Chondrocyte (in vitro differentiated cells): ENCODE data around the gene GJB2. TPM values are rescaled to one million over a fixed set of nuclear protein-coding genes. Genes with fewer than 3 reads are reported as not detected.
A peak's percentile ranks its signal among the peaks of the same experiment; 100 is the strongest.

ENCODE experiments used
- DNase-seq: peaks from one replicate; pipeline ENCODE4 v3.0.0; 2021; ENCODE audit warnings: mixed read lengths, low spot score
- H3K27ac Mint-ChIP-seq: one replicate; pipeline ENCODE4 v1.8.0; 2021; ENCODE audit warnings: mild to moderate bottlenecking, moderate library complexity, mixed read lengths; ENCODE audit not compliant: unreplicated experiment
- H3K27me3 Mint-ChIP-seq: 2 replicates; pipeline ENCODE4 v1.8.0; 2021; ENCODE audit warnings: low read depth, mixed read lengths
- H3K36me3 Mint-ChIP-seq: 2 replicates; pipeline ENCODE4 v1.8.0; 2021; ENCODE audit warnings: low read depth, mixed read lengths
- H3K4me1 Mint-ChIP-seq: 2 replicates; pipeline ENCODE4 v1.8.0; 2021; ENCODE audit warnings: low read depth, mild to moderate bottlenecking, mixed read lengths
- H3K4me3 Mint-ChIP-seq: one replicate; pipeline ENCODE4 v1.8.0; 2021; ENCODE audit warnings: mild to moderate bottlenecking, moderate library complexity, mixed read lengths; ENCODE audit not compliant: unreplicated experiment
- H3K9me3 Mint-ChIP-seq: 2 replicates; pipeline ENCODE4 v1.8.0; 2021; ENCODE audit warnings: low read depth, mixed read lengths
- total RNA-seq: library from RNA; stranded (reverse); gene quantifications from 3 replicates; pipeline ENCODE4 v1.2.1, GENCODE V29; 2021
- TF ChIP-seq, protein P1 (sequence below): fragments of 200-600 bp; sonication (generic); IDR thresholded peaks from 2 replicates; pipeline ENCODE4 v1.5.0; 2021; ENCODE audit warnings: antibody characterized with exemption, mild to moderate bottlenecking, moderate library complexity

The GJB2 gene
- total RNA-seq, 1 donor from 2014 or later = not detected

DNA sequence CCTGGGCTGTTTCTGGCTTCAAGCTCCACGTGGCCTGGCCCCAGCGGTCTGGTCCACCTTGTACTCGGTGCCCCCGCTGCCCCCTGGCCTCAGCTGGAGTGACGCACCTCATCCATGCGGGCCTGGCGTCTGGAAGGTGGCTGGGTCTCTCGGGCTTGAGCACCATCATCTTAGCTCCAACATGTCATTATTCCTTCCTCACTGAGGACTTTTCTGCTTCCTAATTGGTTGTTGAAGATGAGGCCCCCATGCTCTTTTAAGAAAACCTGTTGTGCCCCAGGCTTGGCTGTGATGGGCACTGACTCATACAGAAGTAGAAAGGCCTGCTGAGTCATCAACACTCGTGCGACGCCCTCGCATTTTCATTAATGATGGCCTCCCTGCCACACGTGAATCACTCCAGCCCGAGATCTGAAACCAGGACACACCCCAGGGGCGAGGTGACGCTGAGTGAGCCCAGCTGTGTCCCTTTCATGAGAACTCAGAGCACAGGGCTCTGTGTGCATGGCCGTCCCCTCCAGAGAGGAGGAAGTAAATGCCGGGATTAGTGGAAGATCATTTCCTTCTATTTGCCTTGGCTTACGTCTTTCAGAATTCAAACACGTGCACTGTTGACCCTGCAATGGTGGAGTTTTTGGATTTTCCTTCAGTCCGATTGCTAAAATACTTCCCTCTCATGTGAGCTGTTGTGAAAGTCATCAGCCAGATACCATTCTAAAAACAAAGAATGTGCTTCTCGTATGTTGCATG lies 17.9 kb downstream of the GJB2 start:
- peaks cover 27% of the 10 kb centered on the region for H3K27me3 Mint-ChIP-seq
- no peak for DNase-seq
- TF ChIP-seq, protein P1, sequence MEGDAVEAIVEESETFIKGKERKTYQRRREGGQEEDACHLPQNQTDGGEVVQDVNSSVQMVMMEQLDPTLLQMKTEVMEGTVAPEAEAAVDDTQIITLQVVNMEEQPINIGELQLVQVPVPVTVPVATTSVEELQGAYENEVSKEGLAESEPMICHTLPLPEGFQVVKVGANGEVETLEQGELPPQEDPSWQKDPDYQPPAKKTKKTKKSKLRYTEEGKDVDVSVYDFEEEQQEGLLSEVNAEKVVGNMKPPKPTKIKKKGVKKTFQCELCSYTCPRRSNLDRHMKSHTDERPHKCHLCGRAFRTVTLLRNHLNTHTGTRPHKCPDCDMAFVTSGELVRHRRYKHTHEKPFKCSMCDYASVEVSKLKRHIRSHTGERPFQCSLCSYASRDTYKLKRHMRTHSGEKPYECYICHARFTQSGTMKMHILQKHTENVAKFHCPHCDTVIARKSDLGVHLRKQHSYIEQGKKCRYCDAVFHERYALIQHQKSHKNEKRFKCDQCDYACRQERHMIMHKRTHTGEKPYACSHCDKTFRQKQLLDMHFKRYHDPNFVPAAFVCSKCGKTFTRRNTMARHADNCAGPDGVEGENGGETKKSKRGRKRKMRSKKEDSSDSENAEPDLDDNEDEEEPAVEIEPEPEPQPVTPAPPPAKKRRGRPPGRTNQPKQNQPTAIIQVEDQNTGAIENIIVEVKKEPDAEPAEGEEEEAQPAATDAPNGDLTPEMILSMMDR = no peak
- peak overlapping the region; percentile 44 for H3K4me3 Mint-ChIP-seq
- H3K9me3 Mint-ChIP-seq = no peaks in the 10 kb centered on the region
- H3K4me1 Mint-ChIP-seq = peaks cover 10% of the 10 kb centered on the region
- no peaks in the 10 kb centered on the region for H3K36me3 Mint-ChIP-seq
- H3K27ac Mint-ChIP-seq = peak overlapping the region; percentile 88

DNA sequence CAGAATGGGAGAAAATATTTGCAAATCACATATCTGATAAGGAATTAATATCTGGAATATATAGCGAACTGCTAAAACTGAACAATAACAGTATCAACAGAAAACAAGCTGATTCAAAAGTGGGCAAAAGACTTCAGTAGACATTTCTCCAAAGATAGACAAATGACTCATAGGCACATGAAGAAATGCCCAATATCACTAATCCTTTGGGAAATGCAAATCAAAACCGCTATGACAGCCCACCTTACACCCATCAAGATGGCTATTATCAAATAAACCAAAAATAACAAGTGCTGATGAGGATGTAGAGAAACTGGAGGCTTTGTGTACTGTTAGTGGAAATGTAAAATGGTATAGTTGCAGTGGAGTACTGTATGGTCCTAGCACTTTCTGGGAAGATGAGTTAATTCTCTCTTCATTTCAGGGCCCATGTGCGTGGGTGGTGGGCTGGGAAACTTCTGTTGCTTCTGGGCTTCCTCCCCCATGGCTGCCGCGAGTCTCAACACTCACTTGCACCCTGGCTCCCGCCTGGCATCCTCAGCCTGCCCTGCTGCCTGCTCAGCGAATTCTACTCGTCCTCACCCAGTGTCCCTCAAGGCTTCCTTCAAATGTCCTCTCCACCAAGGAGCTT lies 19.5 kb downstream of the GJB2 start:
- H3K27ac Mint-ChIP-seq = no peak overlapping the region
- DNase-seq = no peak
- H3K4me3 Mint-ChIP-seq = no peak overlapping the region
- H3K4me1 Mint-ChIP-seq = peaks cover 10% of the 10 kb centered on the region
- no peaks in the 10 kb centered on the region for H3K9me3 Mint-ChIP-seq
- no peaks in the 10 kb centered on the region for H3K36me3 Mint-ChIP-seq
- TF ChIP-seq, protein P1 = no peak
- peaks cover 22% of the 10 kb centered on the region for H3K27me3 Mint-ChIP-seq

DNA sequence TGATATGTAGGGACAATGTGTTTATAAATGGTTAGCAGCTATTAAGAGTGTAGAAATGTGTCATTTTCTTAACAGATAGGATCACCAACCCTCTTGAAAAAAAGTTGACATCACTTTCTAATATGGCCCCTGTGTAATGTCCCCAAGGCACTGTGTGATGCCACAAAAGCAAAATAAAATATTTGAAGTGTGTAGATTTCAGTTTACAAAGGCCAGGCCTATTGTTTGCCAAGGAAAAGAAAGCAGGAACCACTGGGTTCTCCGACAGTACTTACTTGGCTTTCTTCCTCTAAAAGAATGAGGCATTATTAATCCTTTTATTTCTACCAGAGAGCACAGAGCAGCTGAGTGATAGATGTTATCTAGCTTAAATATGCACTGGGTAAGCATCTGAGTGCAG lies 21.4 kb downstream of the GJB2 start:
- TF ChIP-seq, protein P1 = no peak
- Mint-ChIP-seq H3K36me3 (no peaks in the 10 kb centered on the region), H3K9me3 (no peaks in the 10 kb centered on the region), H3K27me3 (peaks cover 34% of the 10 kb centered on the region), H3K4me3 (no peak overlapping the region), H3K27ac (no peak overlapping the region), H3K4me1 (peaks cover 10% of the 10 kb centered on the region)
- DNase-seq = no peak

DNA sequence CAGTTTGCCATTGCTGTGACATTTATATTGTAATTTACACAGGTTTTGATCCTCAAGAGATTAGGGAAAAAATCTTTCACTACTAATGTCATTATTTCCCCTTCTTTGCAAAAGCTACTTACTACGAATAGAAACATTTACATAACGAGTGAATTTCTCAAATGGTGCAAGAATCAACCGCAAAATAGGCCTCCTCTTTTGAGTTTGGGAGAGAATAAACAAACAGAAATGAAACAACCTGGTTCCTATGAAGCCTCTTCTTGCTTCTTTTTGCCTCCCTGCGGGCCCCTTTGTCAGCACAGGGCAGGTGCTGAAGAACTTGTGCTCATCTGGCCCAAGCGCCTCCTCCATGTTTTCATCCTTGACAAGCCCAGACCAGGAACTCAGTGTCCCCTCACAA lies 21.8 kb downstream of the GJB2 start:
- peaks cover 37% of the 10 kb centered on the region for H3K27me3 Mint-ChIP-seq
- peaks cover 10% of the 10 kb centered on the region for H3K4me1 Mint-ChIP-seq
- no peaks in the 10 kb centered on the region for H3K36me3 Mint-ChIP-seq
- H3K4me3 Mint-ChIP-seq = no peak overlapping the region
- no peak overlapping the region for H3K27ac Mint-ChIP-seq
- H3K9me3 Mint-ChIP-seq = no peaks in the 10 kb centered on the region
- no peak for DNase-seq
- TF ChIP-seq, protein P1 = no peak

DNA sequence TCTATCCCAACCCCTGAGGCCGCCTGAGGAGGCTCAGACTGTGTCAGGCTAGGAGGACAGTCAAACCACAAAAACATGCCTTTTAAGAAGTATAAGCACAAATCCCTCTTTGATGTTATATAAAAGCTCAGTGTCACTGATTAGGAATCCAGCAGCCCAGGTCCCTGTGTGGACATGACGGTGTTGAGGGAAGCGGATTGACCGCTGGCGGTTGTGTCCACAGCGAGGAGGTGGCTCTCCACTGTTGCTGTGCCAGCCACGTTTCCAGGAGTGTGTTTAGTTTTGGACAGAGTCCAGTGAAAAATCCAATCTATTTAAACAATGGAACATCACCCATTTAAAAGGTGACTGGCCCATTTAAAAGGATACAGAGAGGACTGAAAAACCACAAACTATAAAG lies 24.3 kb downstream of the GJB2 start:
- no peak for DNase-seq
- Mint-ChIP-seq H3K27ac (no peak overlapping the region), H3K4me3 (no peak overlapping the region), H3K36me3 (no peaks in the 10 kb centered on the region), H3K27me3 (peaks cover 45% of the 10 kb centered on the region), H3K4me1 (no peaks in the 10 kb centered on the region), H3K9me3 (no peaks in the 10 kb centered on the region)
- TF ChIP-seq, protein P1 = no peak
